Effector memory CD8-positive, alpha-beta T cell (primary cell): Measurements from ENCODE around the gene POU6F1.
"Not testable (repeated sequence)": the region's sequence is repeated elsewhere in the genome, so short reads cannot be mapped to it uniquely, and the experiment has no call there.

Source experiments
- ATAC-seq: fragments of 150-1000 bp; cut with Tn5 transposase; replicated peaks from 2 replicates; pipeline ENCODE4 v1.10.0; 2021; ENCODE audit warnings: mild to moderate bottlenecking, moderate library complexity
- DNase-seq, 3 experiments: peaks; one replicate each; pipeline ENCODE4 v3.0.0; 2021
- H3K27ac Mint-ChIP-seq, 2 donors: one replicate each; pipeline ENCODE4 v1.8.0; 2022; ENCODE audit warnings: mild to moderate bottlenecking in 2 of 2, mixed read lengths in 2 of 2, moderate library complexity in 2 of 2
- H3K27me3 Mint-ChIP-seq, 2 donors: one replicate each; pipeline ENCODE4 v1.8.0; 2022; ENCODE audit warnings: mixed read lengths in 2 of 2
- H3K36me3 Mint-ChIP-seq: one replicate; pipeline ENCODE4 v1.8.0; 2022; ENCODE audit warnings: mild to moderate bottlenecking, moderate library complexity, mixed read lengths; ENCODE audit not compliant: insufficient read depth
- H3K4me1 Mint-ChIP-seq, 2 donors: one replicate each; pipeline ENCODE4 v1.8.0; 2022; ENCODE audit warnings: low read depth in 2 of 2, mixed read lengths in 2 of 2
- H3K4me3 Mint-ChIP-seq, 2 donors: one replicate each; pipeline ENCODE4 v1.8.0; 2022; ENCODE audit warnings: mild to moderate bottlenecking in 2 of 2, mixed read lengths in 2 of 2, moderate library complexity in 2 of 2
- H3K9me3 Mint-ChIP-seq, 2 donors: one replicate each; pipeline ENCODE4 v1.8.0; 2022; ENCODE audit warnings: mixed read lengths in 2 of 2
- total RNA-seq, 9 experiments: gene quantifications; one replicate each; lab custom pipeline; 2026; lab: John Stamatoyannopoulos, UW

POU6F1 gene, protein sequence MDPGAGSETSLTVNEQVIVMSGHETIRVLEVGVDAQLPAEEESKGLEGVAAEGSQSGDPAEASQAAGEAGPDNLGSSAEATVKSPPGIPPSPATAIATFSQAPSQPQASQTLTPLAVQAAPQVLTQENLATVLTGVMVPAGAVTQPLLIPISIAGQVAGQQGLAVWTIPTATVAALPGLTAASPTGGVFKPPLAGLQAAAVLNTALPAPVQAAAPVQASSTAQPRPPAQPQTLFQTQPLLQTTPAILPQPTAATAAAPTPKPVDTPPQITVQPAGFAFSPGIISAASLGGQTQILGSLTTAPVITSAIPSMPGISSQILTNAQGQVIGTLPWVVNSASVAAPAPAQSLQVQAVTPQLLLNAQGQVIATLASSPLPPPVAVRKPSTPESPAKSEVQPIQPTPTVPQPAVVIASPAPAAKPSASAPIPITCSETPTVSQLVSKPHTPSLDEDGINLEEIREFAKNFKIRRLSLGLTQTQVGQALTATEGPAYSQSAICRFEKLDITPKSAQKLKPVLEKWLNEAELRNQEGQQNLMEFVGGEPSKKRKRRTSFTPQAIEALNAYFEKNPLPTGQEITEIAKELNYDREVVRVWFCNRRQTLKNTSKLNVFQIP
- total RNA-seq = 9.2 to 59.5 (median 19.5) reads per million in 9 experiments

GRCh38 chr12:51217968-51218606 is at the start of gene POU6F1:
TSS of gene POU6F1 (minus strand) at chr12:51218062. CDS start at chr12:51206836, 11,226 bp downstream.
- peak; percentile 80 for ATAC-seq

DNA sequence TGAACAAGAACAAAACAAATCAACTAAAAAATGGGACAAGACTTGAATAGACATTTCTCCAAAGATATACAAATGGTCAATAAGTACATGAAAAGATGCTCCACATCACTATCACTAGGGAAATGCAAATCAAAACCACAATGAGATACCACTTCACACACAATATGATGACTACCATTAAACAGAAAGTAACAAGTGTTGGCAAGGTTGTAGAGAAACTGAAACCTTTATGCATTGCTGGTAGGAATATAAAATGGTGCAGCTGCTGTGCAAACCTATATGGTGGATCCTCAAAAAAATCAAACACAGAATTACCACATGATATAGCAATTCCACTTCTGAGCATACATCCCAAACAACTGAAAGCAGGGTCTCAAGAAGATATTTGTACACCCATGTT is 47.2 kb upstream of the POU6F1 start:
- H3K9me3 Mint-ChIP-seq = no peaks in the 10 kb centered on the region
- H3K27me3 Mint-ChIP-seq = no peaks in the 10 kb centered on the region
- no peak overlapping the region for H3K27ac Mint-ChIP-seq
- DNase-seq (no peak), ATAC-seq (peak; percentile 78)
- H3K4me3 Mint-ChIP-seq = peak overlapping the region in 1 of 2 donors; percentile 48
- peaks cover 3% of the 10 kb centered on the region for H3K36me3 Mint-ChIP-seq
- H3K4me1 Mint-ChIP-seq = peaks cover 25 to 32% of the 10 kb centered on the region in 2 donors

More at GRCh38 chr12:51217968-51218606, at the start of gene POU6F1:
- peak within 1 kb of the TSS; percentile 98 to 99 for H3K27ac Mint-ChIP-seq
- peak within 1 kb of the TSS; percentile 92 to 97 for H3K4me3 Mint-ChIP-seq
- no peaks in the 10 kb centered on the region for H3K27me3 Mint-ChIP-seq
- peaks cover 10 to 20% of the 10 kb centered on the region in 2 donors for H3K4me1 Mint-ChIP-seq
- no peaks in the 10 kb centered on the region for H3K9me3 Mint-ChIP-seq
- H3K36me3 Mint-ChIP-seq = peaks cover 3% of the 10 kb centered on the region
- DNase-seq = peak; percentile 54 to 66 (median 59)

DNA sequence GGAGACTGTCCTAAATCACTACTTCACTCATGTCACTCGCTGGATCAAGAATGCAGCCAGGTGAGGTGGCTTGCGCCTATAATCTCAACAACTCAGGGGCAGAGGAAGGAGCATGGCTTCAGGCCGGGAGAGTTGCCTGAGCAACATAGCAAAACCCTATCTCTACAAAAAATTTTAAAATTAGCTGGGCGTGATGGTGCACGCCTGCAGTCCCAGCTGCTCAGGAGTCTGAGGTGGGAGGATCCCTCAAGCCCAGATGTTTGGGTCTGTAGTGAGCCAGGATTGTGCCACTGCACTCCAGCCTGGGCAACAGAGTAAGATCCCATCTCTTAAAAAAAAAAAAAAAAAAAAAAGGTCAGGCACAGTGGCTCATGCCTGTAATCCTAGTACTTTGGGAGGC is 46.4 kb upstream of the POU6F1 start:
- Mint-ChIP-seq H3K4me1 (peaks cover 22 to 29% of the 10 kb centered on the region in 2 donors), H3K4me3 (peak overlapping the region; percentile 37 to 48), H3K27me3 (no peaks in the 10 kb centered on the region), H3K36me3 (peaks cover under 1% of the 10 kb centered on the region), H3K27ac (peak overlapping the region; percentile 1 to 15), H3K9me3 (no peaks in the 10 kb centered on the region)
- ATAC-seq (no peak), DNase-seq (no peak)

DNA sequence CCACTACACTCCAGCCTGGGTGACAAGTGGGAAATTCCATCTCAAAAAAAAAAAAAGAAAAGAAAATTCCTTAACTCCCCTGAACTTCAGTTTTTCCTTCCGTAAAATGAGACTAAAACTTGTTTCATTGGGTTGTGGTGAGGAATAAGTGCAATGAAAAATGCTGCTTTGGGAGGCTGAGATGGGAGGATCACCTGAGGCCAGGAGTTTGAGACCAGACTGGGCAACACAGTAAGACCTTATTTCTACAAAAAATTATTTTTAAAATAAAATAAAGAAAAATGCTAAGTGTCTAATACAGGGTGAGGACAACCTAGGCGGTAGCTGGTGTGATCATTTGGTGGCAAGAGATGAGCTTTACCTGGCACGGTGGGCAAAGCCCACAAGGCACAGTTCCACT is 45.5 kb upstream of the POU6F1 start:
- Mint-ChIP-seq H3K27ac (no peak overlapping the region), H3K4me3 (no peak overlapping the region), H3K27me3 (no peaks in the 10 kb centered on the region), H3K9me3 (no peaks in the 10 kb centered on the region), H3K36me3 (no peaks in the 10 kb centered on the region), H3K4me1 (peaks cover 16 to 23% of the 10 kb centered on the region in 2 donors)
- ATAC-seq = no peak
- DNase-seq = no peak

DNA sequence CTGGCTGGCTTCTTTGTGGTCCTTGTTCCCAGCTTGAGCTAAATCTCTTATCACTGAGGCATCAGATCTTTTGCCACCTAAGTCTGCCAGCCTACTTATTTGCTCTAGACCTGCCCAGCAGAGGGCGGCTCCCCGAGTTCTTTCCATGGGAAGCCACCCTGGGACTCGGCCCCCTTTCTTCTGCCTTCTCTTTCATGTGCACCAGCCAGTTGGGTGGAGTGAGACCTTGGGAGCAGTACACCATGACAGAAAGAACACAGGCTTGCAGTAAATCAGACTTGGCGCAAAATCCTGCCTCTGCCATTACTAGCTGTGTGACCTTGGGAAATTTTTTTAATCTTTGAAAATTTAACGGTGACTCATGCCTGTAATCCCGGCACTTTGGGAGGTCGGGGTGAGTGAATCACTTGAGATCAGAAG is 44.9 kb upstream of the POU6F1 start:
- H3K4me3 Mint-ChIP-seq = no peak overlapping the region
- H3K27ac Mint-ChIP-seq = no peak overlapping the region
- H3K9me3 Mint-ChIP-seq = no peaks in the 10 kb centered on the region
- H3K27me3 Mint-ChIP-seq = no peaks in the 10 kb centered on the region
- peak in 1 of 3 experiments; percentile 22 for DNase-seq
- no peaks in the 10 kb centered on the region for H3K36me3 Mint-ChIP-seq
- H3K4me1 Mint-ChIP-seq = peaks cover 14 to 19% of the 10 kb centered on the region in 2 donors
- ATAC-seq = peak; percentile 31

GRCh38 chr12:51259600-51259999 is 41.7 kb upstream of the POU6F1 start:
- not testable (repeated sequence) for H3K36me3 Mint-ChIP-seq, H3K4me3 Mint-ChIP-seq, DNase-seq, H3K9me3 Mint-ChIP-seq, H3K27ac Mint-ChIP-seq, ATAC-seq, H3K4me1 Mint-ChIP-seq, H3K27me3 Mint-ChIP-seq

DNA sequence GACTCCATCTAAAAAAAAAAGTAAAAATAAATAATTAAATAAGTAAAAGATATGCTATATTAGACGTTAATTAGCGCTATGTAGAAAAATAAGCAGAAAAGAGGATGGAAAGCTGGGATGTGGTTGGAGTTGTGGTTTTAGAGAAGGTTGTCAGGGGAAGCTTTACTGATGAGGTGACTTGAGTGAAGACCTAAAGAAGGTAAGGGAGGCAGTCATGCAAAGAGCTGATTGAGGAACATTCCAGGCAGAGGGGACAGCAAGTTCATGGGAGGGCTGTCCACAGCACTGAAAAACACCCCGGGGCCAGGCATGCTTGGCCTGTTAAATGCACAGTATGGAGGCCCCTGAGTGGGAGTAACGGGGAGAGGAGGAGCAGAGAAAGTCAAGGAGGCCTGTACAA is 36.7 kb upstream of the POU6F1 start:
- Mint-ChIP-seq H3K27ac (peak overlapping the region in 1 of 2 donors; percentile 4), H3K9me3 (no peaks in the 10 kb centered on the region), H3K4me1 (peaks cover 3% of the 10 kb centered on the region in 2 donors), H3K27me3 (no peaks in the 10 kb centered on the region), H3K4me3 (no peak overlapping the region), H3K36me3 (peaks cover 7% of the 10 kb centered on the region)
- no peak for DNase-seq
- no peak for ATAC-seq

DNA sequence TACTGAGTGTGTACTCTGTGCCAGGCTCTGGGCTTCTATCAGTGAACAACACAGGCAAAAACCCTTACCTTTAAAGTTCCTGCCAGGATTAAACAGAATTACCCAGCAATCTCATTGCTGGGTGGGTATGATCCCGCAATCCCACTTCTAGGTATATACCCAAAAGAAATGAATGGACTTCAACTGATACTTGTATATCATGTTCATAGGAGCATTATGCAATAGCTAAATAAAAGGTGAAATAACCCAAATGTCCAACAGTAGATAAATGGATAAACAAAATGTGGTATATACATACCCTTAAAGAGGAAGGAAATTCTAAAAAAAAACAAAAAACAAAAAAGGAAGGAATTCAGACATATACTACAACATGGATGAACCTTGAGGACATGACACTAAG is 35.4 kb upstream of the POU6F1 start:
- Mint-ChIP-seq H3K9me3 (no peaks in the 10 kb centered on the region), H3K4me3 (no peak overlapping the region), H3K27me3 (no peaks in the 10 kb centered on the region), H3K4me1 (peaks cover 6% of the 10 kb centered on the region in 2 donors), H3K27ac (no peak overlapping the region), H3K36me3 (peaks cover 7% of the 10 kb centered on the region)
- DNase-seq (no peak), ATAC-seq (no peak)

- peaks cover 37 to 41% of the 10 kb centered on the region in 2 donors for H3K4me1 Mint-ChIP-seq
- no peaks in the 10 kb centered on the region for H3K9me3 Mint-ChIP-seq
- peak overlapping the region in 1 of 2 donors; percentile 56 for H3K4me3 Mint-ChIP-seq
- peaks cover 44% of the 10 kb centered on the region for H3K36me3 Mint-ChIP-seq
- H3K27ac Mint-ChIP-seq = peak overlapping the region; percentile 46 to 91
- no peak for ATAC-seq
- DNase-seq = no peak
- no peaks in the 10 kb centered on the region for H3K27me3 Mint-ChIP-seq
These were observed 29.8 kb upstream of the POU6F1 start for GRCh38 chr12:51247523-51248206.

- ATAC-seq (peak; percentile 77), DNase-seq (peak in 2 of 3 experiments; percentile 20 to 26)
- no peaks in the 10 kb centered on the region for H3K9me3 Mint-ChIP-seq
- H3K4me3 Mint-ChIP-seq = peak overlapping the region in 1 of 2 donors; percentile 56
- peaks cover 54% of the 10 kb centered on the region for H3K36me3 Mint-ChIP-seq
- peak overlapping the region; percentile 91 to 92 for H3K27ac Mint-ChIP-seq
- no peaks in the 10 kb centered on the region for H3K27me3 Mint-ChIP-seq
- peaks cover 42 to 51% of the 10 kb centered on the region in 2 donors for H3K4me1 Mint-ChIP-seq
These were observed 28.5 kb upstream of the POU6F1 start for GRCh38 chr12:51246254-51246853.

- H3K27me3 Mint-ChIP-seq = no peaks in the 10 kb centered on the region
- peak overlapping the region; percentile 91 to 92 for H3K27ac Mint-ChIP-seq
- no peak for DNase-seq
- no peaks in the 10 kb centered on the region for H3K9me3 Mint-ChIP-seq
- ATAC-seq = no peak
- H3K4me3 Mint-ChIP-seq = no peak overlapping the region
- H3K36me3 Mint-ChIP-seq = peaks cover 61% of the 10 kb centered on the region
- H3K4me1 Mint-ChIP-seq = peaks cover 46 to 58% of the 10 kb centered on the region in 2 donors
These were observed 27.8 kb upstream of the POU6F1 start for GRCh38 chr12:51245476-51246253.

DNA sequence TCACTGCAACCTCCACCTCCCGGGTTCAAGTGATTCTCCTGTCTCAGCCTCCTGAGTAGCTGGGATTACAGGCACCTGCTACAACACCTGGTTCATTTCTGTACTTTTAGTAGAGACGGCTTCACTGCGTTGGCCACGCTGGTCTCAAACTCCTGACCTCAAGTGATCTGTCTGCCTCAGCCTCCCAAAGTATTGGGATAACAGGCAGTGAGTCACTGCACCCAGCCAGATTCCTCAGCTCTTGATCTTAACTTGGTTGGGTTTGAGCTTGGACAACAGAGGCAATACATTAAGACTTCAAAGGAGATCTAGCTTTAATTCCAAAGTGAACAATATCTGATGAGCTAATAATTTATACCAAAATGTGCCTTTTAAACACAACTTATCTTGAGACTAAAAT is 26.4 kb upstream of the POU6F1 start:
- H3K27me3 Mint-ChIP-seq = no peaks in the 10 kb centered on the region
- DNase-seq = no peak
- peaks cover 71% of the 10 kb centered on the region for H3K36me3 Mint-ChIP-seq
- H3K9me3 Mint-ChIP-seq = no peaks in the 10 kb centered on the region
- peaks cover 57 to 69% of the 10 kb centered on the region in 2 donors for H3K4me1 Mint-ChIP-seq
- no peak for ATAC-seq
- H3K4me3 Mint-ChIP-seq = no peak overlapping the region
- peak overlapping the region in 1 of 2 donors; percentile 91 for H3K27ac Mint-ChIP-seq
